T-helper 22 cell (primary cell): ENCODE data around the gene MEN1.

Experiments
- DNase-seq: peaks from one replicate; pipeline ENCODE4 v3.0.0-alpha.2; 2020; ENCODE audit warnings: low read depth

MEN1 gene

DNA sequence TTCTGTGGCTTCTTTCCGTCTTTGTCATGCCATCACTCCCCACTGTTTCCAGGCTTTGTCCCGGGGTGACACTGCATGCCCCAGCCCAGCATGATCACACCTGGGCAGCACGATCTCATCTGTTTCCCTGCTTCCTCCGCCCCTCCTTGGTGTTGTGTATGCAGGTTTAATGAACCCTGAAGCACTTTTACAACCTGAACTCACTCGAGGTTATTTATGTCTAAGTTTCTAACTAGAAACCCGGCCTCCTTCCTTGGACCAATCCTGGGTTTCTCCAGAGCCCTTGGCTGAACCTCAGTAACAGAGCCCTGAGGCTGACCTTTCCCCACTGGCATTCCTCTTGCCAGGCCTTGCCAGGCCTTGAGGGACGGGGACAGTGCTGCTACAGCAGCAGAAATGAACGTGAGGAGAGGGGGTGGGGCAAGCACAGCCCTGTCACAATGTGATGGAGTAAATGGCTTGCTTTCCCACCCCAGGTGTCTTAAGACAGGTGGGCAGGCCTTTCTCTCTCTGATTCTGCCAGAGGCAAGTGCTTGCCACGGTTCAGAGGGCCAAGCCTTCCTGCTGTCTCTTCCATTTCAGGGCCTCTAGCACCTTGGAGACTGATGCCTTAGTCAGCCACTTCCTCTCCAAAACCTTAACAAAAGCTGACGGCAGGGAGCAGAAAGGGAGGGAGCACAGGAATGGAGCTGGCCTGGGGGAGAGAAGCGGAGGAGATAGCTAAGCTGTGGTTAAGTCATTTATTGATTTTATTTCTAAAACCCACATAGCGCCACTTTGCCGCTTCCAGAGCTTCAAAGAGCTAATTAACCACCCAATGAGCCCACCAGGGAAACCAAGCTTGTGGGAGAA is 47.5 kb downstream of the MEN1 start:
- no peak for DNase-seq

DNA sequence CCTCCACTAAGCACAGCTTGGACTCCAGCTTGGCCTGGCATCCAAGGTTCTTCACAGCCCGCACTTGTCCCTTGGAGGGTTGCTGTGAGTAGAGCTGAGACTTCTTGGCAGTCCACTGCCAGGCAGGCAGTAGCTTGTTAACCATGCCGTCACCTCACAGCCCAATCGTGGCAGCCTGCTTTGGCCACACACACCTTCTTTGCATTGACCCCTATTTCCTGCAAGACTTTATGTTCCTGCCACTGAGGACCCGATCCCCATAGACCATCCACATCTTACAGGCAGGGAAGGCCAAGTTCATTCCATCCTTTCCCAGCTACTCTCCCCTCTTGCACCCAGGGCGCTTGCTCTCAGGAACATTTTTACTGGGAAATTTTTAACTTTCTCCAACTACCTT is 48.1 kb downstream of the MEN1 start:
- no peak for DNase-seq

DNA sequence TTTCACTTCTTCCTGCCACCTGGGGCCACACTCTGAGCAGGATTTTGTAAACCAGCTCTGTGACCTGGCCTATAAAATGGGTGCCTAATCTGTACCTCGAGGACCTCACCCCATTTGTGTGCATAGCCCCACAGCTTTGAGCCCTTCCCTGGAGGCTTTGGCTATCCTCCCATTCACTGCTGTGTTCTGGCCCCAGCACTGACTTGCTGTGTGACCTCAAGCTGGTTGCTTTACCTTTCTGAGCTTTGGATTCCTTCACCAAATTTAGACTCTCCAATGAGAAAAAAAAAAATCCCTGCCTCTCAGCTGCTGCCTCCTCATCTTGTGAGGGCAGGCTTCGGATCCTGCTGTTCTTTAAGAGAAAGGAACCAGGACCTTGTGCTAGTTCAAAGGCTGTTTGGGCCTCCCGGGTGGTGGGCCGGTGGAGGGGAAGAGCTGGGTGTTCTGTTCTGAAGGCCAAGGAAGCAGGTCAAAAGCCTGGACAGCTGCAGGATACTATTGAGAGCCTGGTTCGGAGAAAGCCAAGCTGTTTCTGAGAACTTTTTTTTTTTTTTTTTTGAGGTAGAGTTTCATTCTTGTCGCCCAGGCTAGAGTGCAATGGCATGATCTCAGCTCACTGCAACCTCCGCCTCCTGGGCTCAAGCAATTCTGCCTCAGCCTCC is 49.5 kb downstream of the MEN1 start:
- DNase-seq = no peak

DNA sequence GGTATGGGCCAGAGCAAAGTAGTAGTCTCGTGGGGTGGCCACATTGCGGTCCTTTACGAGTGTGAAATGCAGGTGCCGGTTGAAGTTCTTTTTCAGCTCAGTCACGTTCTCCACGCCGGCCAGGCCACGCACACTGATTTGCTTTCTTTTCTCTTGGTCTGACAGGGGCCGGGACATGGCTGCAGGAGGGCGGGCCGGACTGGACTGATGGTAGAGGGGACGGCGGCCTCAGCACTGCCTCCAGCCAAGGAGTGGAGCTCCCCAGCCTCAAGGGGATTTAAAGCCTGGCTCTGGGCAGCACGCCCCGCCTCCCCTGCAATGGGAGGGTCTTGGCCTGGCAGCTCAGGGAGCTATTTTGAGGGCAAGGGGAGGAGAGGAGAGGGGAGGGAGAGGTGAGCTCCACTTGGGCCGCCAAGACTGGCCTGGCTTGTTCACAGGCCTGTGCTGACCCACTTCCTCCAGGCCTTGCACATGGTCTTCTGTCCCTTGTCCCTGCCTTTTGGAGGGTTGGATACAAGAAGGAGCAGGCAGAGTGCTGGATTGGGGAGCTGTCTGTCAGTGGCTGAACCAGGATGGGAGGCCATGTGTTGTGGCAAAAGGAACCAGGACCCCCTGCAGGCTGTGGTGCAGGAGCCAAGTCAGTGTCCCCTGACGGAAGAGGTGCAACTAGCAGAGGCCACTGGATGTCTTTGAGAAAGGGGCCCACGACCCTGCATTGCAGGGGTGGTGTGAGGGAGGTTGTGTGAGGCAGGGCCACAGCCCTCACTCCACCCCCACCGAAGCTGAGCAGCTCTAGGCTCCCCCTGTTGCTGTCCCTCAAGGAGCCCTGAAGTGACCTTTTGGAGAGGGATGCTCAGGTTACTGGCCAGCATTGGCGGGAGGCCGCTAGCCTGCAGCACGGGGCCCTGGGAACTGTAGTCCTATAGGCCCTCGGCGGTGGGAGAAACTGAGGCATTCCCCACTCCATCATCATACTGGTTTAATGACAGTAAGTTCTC is 50.3 kb downstream of the MEN1 start, which contains the start of gene PYGM:
Gene PYGM, minus strand, starts transcription at position 253 of the 998 bp plus-strand sequence. Its CDS starts 76 bp downstream, at position 177.
- DNase-seq = no peak

DNA sequence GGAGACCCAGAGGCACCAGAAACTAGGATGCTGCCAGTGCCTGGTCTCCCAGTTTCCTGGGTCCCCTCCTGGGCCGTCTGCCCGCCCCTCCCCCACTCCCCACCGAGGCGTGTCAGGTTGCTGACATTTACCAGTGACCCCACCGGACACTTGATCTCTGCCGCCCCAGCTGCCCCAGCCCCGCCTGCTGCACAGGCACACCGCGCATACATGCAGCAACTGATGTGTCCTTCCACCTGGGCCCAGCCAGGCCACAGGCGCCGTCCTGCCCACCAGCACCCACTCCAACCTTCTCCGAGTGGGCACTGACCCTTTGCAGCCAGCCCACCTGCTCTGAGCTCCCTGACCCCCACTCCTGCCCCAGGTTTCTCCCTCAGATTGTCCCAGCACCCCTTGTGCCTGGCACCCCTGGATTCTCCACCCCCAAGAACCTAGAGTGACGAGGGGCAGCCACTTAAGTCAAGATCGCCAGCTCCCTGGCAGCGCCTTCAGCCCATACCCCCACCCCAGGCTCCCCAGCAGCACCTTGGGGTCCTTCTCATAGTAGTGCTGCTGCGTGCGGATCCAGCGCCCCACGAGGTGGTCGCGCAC is 51.1 kb downstream of the MEN1 start:
- no peak for DNase-seq

DNA sequence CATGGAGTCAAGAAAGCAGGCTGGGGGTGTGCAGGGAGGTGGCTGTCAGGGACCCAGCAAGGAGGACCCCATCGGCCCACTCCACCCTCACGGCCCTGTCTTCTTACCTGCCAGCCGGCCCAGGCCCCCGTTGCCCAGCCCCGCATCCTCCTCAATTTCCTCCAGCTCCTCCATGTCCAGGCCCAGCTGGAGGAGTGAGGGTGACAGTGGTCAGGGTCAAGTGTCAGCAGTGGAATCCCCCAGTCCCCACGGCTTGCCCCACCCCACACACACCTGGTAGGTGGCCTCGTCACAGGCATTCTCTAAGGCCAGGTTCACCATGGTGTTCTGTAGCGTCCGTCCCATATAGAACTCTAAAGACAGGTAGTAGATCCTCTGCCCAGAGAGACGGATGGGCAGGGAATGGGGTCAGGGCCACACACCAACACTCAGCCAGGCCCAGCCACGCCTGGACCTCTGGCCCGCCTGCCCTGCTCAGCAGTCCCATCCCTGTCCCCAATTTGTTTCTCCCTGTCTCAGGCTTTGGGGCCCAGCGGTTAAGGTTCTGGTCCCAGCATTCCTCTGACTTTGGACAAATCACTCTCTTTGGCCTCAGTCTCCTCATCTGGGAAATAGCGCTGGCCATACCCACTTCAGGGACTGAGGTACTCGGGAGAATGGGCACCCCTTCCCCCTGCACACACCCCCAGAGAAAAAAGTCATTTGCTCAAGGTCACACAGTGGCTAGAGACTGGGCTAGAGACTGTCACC is 51.8 kb downstream of the MEN1 start:
- no peak for DNase-seq

DNA sequence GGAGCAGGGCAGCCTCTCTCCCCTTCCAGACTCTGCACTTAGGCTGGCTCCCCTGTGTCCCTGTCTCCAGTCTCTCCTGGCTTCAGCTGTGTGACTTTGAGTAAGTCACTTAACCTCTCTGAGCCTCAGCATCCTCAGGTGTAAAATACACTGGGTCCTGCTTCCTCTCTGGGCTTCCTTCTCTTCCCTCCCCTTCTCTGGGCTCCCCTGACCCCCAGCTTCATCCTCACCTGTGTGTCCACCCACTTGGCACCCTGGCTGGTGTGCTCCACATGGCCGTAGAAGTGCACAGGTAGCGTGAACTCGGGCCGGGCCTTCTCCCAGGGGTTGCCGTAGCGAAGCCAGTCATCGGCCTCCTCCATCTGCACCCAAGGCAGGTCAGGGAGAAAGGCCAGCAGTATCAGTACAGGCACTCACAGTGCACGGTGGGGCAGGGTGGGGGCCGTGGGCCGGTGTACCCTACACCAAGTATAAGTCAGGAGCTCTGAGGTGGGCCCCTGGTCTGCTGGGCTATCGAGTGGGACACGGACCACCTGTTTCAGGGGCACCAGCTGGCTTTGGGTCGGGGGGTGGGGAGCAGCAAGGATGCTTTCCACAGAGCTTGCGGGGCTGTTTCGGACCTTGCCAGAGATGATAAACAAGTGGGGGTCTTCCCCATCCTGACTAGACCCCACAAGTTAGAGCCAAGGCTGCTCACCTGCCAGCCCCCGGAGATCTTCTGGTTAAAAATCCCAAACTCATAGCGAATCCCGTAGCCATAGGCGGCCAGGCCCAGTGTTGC is 52.6 kb downstream of the MEN1 start:
- DNase-seq = no peak

DNA sequence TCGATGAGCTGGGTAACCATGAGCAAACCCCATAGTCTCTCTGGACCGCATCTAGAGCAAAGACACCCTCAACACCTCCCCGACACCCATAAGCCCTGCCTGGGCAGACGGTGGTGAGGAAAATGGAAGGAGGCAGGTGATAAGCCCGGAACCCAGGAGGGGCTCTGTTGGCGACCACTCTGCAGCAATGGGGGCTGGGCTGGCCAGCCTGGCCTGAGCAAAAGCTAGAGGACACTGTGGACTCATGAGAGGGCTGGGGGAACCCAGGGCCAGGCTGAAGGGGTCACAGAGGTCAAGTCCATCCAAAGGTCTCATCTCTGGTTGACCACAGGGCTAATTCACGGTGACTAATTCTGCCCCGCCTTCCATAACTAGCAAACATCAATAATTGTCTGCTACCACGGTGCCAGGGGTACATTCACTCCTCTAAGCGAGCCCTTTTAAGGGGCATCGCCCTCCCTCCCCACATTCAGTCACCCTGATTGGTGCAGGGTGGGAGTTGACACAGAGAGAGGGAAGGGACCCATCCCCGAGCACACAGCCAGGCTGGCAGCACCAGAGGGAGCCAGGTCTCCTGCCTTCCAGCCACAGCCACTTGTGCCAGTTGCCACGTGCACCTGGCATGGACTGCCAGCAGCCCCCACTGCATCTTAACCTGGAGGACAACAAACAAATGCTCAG is 54.5 kb downstream of the MEN1 start:
- no peak for DNase-seq

DNA sequence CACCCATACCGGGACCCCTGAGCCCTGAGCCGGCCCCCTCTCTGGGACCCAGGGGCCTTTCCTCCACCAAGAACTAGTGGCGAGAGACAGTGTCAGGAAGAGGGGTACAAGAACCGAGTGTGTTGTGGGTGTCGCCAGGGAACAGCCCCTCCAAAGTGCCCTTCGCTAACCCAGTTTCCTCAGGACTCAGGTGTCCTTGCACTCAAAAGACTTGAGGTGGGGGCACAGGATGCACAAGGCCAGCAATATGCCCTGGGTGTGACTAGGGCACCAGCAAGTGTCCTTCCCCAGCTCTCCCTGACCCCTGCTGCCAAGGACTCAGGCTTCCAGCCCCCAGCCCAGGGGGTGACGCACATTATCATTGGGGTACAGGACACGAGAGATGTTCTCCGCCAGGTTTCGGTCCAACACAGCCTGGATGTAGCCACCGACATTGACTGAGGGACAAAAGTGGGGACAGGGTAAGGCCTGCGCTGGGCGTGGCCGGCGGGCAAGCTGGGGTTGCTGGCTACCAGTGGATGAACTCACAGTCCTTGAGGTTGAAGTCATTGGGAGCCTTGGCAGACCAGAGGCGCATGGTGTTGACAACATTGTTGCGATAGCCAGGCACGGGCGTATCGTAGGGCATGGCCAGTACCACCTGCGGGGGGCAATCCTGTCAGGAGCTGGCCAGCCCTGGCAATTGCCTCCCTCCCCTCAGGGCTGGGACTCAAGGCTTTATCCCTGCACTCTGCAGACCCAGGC is 55.3 kb downstream of the MEN1 start:
- DNase-seq = no peak

DNA sequence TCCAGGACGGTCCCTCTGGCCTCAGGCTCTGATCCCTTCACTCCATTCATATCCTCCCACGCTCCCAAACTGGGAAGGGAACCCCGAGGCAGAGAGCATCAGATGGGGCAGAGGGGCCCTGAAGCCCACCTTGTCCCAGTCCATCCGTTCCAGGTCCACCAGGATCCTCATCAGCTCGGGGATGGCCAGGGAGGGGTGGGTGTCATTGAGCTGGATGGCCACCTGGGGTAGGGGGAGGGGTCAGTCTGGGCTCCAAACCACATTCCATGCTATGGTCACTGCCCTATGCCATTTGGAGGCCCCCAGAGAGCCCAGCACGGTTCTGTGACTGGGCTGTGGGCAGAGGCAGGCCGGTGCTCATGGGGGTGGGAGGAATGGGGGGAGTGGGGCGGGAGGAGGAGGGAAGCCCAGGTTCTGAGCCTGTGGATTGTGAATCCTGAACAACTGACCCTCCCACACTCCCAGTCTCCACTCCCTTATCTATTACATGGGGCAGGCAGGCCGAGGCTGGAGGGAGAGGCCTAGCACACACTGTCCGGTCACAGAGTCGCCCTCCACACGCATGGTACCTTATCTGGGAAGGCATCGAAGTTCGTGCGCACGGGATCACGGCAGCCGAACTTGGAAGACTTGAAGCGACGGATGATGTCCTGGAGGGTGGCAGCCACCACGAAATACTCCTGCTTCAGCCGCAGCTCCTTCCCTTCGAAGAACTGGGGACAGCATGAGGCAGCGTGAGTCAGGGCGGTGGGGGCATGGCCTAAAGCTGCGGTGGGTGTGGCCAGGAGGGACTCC is 56.0 kb downstream of the MEN1 start:
- DNase-seq = no peak
